ENCODE results near the gene TMEM151B.

TMEM151B gene

DNA sequence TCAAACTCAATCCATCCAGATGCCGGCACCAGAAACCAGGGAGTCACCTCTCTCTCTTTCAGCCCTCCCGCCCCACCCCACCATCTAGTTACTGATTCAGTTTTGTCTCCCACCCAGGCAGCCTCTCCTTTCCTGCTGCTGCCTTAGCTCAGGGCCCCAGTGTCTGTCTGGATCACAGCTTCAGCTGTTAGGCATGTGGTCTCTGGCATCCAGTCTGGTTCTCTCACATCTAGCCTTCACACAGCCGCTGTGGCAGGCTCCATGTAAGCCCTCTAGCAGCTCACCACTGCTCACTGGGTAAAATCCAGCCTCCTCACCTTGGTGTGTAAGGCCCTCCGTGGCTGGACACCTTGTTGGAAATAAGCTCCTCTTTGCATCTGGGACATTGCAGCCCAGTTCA is 21.6 kb downstream of the TMEM151B start:
- Histone ChIP-seq H3K9me2 (replicated peaks; ENCODE audit: low read depth, low read length) (no peaks in the 10 kb centered on the region), H3K9ac (ENCODE audit: low read depth, low read length, poor library complexity, severe bottlenecking) (no peak overlapping the region), H2AFZ (ENCODE audit: low read length) (no peak overlapping the region), H3K36me3 (ENCODE audit: insufficient read depth, low read length) (no peaks in the 10 kb centered on the region), H3K4me2 (ENCODE audit: low read depth, low read length, poor library complexity, severe bottlenecking) (no peak overlapping the region), H3K9me3 (ENCODE audit: insufficient read depth, low read depth, low read length) (no peaks in the 10 kb centered on the region), H3K4me1 (ENCODE audit: insufficient read depth, low read length, poor library complexity, severe bottlenecking) (no peaks in the 10 kb centered on the region), H3K79me2 (ENCODE audit: insufficient read depth, low read length) (no peaks in the 10 kb centered on the region), H3K4me3 (ENCODE audit: low read length, poor library complexity, severe bottlenecking) (no peak overlapping the region), H4K20me1 (ENCODE audit: insufficient read depth, low read length, poor library complexity, severe bottlenecking) (no peaks in the 10 kb centered on the region), H3F3A (ENCODE audit: low read depth) (no peaks in the 10 kb centered on the region), H3K27me3 (ENCODE audit: insufficient read depth, low read length, poor library complexity, severe bottlenecking) (no peaks in the 10 kb centered on the region)
- TF ChIP-seq EZH2phosphoT487 (IDR thresholded peaks at IDR 0.05; ENCODE audit: borderline replicate concordance), result no peak
- TF ChIP-seq, protein P1, sequence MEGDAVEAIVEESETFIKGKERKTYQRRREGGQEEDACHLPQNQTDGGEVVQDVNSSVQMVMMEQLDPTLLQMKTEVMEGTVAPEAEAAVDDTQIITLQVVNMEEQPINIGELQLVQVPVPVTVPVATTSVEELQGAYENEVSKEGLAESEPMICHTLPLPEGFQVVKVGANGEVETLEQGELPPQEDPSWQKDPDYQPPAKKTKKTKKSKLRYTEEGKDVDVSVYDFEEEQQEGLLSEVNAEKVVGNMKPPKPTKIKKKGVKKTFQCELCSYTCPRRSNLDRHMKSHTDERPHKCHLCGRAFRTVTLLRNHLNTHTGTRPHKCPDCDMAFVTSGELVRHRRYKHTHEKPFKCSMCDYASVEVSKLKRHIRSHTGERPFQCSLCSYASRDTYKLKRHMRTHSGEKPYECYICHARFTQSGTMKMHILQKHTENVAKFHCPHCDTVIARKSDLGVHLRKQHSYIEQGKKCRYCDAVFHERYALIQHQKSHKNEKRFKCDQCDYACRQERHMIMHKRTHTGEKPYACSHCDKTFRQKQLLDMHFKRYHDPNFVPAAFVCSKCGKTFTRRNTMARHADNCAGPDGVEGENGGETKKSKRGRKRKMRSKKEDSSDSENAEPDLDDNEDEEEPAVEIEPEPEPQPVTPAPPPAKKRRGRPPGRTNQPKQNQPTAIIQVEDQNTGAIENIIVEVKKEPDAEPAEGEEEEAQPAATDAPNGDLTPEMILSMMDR (conservative IDR thresholded peaks at IDR 0.05; ENCODE audit: low read length), result no peak

DNA sequence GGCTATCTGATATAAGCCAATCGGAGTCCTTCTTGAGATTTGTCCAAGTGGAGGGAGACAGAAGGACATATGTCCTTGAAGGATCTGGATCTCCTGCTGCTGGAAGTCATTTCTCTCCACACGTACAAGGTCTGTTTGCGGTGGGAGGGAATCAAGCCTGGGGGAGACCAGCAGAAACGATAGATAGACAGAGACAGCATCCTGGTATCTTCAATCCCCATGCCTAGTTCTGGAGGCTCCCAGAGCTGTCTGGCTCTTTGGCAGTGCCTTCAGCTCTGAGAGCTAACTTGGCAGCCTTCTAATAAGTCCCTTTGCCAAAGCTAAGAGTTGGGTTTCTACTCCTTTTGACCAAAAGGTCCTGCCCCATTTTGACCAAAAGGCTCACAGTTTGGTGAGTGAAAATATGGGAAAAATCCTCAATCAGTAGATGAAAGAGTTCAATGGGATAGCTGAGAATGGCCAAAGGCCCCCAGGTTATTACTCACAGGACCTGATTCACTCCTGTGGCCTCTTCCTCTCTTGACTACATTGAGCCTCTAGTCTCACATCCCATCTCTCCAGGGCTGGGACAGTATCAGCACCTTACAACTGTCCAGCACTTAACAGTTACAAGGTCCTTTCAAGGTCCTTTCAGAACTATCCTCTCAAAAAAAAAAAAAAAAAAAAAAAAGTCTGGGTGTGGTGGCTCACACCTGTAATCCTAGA is 22.6 kb downstream of the TMEM151B start:
- H3K36me3 ChIP-seq (ENCODE audit: insufficient read depth, low read length), result no peaks in the 10 kb centered on the region
- H3F3A ChIP-seq (ENCODE audit: low read depth), result no peaks in the 10 kb centered on the region
- TF ChIP-seq, protein P1 (conservative IDR thresholded peaks at IDR 0.05; ENCODE audit: low read length), result no peak
- TF ChIP-seq EZH2phosphoT487 (IDR thresholded peaks at IDR 0.05; ENCODE audit: borderline replicate concordance), result no peak
- H3K9ac ChIP-seq (ENCODE audit: low read depth, low read length, poor library complexity, severe bottlenecking), result no peak overlapping the region
- H3K4me2 ChIP-seq (ENCODE audit: low read depth, low read length, poor library complexity, severe bottlenecking), result no peak overlapping the region
- H3K27me3 ChIP-seq (ENCODE audit: insufficient read depth, low read length, poor library complexity, severe bottlenecking), result no peaks in the 10 kb centered on the region
- H3K9me3 ChIP-seq (ENCODE audit: insufficient read depth, low read depth, low read length), result no peaks in the 10 kb centered on the region
- H3K79me2 ChIP-seq (ENCODE audit: insufficient read depth, low read length), result no peaks in the 10 kb centered on the region
- no peak overlapping the region for H2AFZ ChIP-seq (ENCODE audit: low read length)
- H3K4me3 ChIP-seq (ENCODE audit: low read length, poor library complexity, severe bottlenecking), result no peak overlapping the region
- no peaks in the 10 kb centered on the region for H3K9me2 ChIP-seq (replicated peaks; ENCODE audit: low read depth, low read length)
- no peaks in the 10 kb centered on the region for H3K4me1 ChIP-seq (ENCODE audit: insufficient read depth, low read length, poor library complexity, severe bottlenecking)
- H4K20me1 ChIP-seq (ENCODE audit: insufficient read depth, low read length, poor library complexity, severe bottlenecking), result no peaks in the 10 kb centered on the region

DNA sequence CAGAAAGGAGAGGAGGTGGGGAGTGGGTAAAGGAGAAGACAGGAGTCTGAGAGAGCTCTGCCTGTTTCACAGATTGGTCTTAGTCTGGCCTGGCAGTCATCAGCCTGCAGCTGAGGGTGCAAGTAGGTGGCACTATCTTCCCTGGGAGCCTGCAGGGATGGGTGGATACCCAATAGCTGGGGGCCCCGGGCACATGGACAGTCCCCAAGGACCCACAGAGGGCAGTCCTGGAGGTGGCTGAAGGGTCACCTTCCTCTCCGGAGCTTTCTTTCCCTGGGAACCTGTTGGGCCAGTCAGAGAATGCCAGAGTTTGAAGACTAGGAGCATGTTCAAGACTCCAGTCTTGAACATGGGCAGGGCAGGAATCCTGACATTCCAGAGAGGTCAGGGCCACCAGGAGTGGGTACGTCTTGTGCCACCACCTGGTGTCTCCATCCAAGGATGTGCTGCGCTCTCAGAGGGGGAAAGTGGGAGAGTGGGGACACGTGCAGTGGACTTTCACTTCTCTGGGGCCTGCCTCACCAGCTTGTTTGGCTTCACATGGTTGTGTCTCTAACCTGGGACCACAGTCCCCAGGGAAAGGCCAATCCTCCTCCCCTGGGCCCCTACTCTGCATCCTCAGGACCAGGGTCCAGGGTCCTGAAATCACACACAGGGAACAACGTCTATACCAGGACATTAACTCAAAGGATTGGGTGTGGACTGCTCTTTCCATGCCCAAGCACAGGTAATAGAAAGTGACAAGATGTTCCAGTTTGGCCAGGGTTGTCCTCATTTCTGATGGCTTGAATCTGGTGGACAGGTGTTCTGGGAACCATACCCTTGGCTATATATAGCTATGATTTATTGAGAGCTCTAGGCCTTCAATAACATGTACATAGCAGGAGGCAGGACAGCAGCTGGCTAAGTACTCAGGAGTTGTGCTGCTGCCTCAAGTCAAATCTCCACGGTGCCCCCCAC is 24.9 kb downstream of the TMEM151B start:
- no peaks in the 10 kb centered on the region for H3K9me3 ChIP-seq (ENCODE audit: insufficient read depth, low read depth, low read length)
- 0 out of 2 replicates have a peak, but pooled peaks cover under 1% of the 10 kb centered on the region for H3K36me3 ChIP-seq (ENCODE audit: insufficient read depth, low read length)
- H3K27me3 ChIP-seq (ENCODE audit: insufficient read depth, low read length, poor library complexity, severe bottlenecking), result no peaks in the 10 kb centered on the region
- H4K20me1 ChIP-seq (ENCODE audit: insufficient read depth, low read length, poor library complexity, severe bottlenecking), result no peaks in the 10 kb centered on the region
- H3F3A ChIP-seq (ENCODE audit: low read depth), result no peaks in the 10 kb centered on the region
- no peak overlapping the region for H2AFZ ChIP-seq (ENCODE audit: low read length)
- TF ChIP-seq, protein P1 (conservative IDR thresholded peaks at IDR 0.05; ENCODE audit: low read length), result no peak
- no peak for TF ChIP-seq EZH2phosphoT487 (IDR thresholded peaks at IDR 0.05; ENCODE audit: borderline replicate concordance)
- no peak overlapping the region for H3K4me2 ChIP-seq (ENCODE audit: low read depth, low read length, poor library complexity, severe bottlenecking)
- H3K9me2 ChIP-seq (replicated peaks; ENCODE audit: low read depth, low read length), result no peaks in the 10 kb centered on the region
- no peaks in the 10 kb centered on the region for H3K79me2 ChIP-seq (ENCODE audit: insufficient read depth, low read length)
- no peaks in the 10 kb centered on the region for H3K4me1 ChIP-seq (ENCODE audit: insufficient read depth, low read length, poor library complexity, severe bottlenecking)
- no peak overlapping the region for H3K4me3 ChIP-seq (ENCODE audit: low read length, poor library complexity, severe bottlenecking)
- H3K9ac ChIP-seq (ENCODE audit: low read depth, low read length, poor library complexity, severe bottlenecking), result no peak overlapping the region

All from Loucy (cell line).